NCI-H2029 (cell line): ENCODE data around the gene TF.

Source experiments
- DNase-seq: peaks from one replicate; lab custom pipeline; 2025; lab: John Stamatoyannopoulos, UW

The TF gene

DNA sequence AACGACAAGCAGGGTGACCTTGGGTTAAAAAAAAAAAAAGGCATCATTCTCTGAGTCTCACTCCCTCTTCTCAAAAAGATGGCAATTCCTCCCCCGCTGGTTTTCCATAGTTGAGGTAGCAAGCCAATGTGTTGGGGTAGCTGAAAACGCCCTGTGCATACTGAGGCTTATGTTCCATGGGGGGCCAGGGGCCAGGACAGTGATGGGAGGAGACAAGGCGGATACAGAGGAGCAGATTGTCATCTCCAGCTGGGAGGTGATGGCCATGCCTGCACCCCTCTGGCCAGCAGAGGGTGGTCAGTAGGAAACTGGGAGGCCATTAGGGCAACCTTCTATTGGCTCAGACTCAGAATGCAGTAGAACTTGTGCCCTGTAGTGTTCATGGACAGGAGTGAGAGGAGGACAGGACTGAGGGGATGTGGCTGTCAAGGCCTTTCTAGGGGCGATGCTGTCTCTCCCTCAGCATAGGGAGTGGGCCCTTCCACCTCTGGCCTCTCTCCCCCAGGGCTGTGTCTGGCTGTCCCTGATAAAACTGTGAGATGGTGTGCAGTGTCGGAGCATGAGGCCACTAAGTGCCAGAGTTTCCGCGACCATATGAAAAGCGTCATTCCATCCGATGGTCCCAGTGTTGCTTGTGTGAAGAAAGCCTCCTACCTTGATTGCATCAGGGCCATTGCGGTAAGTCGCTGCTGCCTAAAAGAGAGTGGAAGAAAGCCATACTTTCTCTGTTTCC, 1.9 kb downstream of the TF start:
- DNase-seq, result no peak

DNA sequence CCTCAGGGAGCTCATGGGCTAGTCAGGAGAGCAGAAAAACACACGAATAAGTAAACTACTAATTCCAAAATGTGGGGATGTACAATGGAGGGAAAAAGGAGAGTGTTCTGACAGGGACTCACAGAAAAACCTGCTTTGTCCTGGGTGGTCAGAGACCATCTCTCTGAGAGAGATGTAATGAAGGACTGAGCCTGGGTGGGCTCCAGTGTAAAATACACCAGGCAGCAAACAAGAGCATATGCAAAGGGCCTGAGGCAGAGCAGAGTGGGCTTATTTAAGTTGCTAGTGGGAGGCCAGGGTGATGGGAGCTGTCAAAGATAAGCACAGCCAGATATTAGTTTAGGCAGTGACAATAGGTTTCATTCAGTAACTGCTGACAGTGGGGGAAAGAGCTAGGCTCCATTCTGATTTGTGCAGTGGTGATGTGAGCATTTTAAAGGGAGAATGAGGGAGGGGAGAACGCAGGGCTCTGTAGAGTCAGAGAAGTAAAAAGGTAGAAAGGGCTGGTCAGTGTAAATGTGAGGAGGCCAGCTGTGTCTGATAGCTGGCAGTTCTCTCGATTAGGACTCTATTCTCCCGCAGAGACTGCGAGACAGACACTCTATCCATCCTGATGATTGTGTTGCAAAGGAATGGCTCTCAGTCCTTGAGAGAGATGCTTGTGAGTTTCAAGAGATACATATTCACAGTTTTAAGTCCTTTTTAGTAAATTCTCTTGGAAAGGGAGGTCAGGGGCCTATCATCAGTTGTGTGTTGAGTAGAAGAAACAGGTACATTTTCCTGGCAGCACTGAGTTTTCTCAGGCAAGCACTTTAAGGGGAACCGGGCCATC, 3.5 kb downstream of the TF start:
- no peak for DNase-seq

GRCh38 chr3:133750259-133750656, 4.1 kb downstream of the TF start:
- no peak for DNase-seq

- no peak for DNase-seq
These were observed 7.0 kb downstream of the TF start for GRCh38 chr3:133753107-133753778.

DNA sequence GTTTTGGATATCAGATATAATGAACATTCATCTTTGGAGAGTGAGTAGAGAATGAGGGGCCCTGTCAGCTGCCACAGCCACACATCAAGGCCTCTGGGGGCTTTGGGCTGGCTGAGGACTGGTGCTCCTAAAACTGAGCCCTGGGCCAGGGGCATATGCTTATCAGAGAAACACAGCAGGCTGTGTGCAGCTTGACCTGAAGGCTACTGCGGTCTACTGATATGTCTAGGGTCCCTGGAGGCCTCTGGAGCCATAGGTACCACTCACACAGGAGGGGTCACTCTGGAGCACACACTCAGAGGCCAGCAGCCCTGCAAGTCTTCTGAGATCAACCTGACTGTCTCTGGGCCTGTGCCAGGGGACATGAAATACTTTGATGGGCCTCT, 7.6 kb downstream of the TF start:
- no peak for DNase-seq

DNA sequence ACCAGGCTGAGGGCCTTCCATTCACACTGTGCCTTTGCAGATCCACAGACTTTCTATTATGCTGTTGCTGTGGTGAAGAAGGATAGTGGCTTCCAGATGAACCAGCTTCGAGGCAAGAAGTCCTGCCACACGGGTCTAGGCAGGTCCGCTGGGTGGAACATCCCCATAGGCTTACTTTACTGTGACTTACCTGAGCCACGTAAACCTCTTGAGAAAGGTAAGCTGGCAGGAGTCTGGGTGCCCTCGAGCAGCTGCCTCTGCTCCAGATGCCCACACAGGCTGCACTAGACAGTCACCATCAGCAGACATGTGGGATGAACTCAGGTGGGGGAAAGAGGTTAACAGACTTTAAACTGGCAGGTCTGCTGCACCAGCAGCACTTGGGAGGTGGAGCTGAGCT, 8.3 kb downstream of the TF start:
- DNase-seq, result no peak

- DNase-seq, result no peak
These were observed 9.0 kb downstream of the TF start for GRCh38 chr3:133754973-133755828.

DNA sequence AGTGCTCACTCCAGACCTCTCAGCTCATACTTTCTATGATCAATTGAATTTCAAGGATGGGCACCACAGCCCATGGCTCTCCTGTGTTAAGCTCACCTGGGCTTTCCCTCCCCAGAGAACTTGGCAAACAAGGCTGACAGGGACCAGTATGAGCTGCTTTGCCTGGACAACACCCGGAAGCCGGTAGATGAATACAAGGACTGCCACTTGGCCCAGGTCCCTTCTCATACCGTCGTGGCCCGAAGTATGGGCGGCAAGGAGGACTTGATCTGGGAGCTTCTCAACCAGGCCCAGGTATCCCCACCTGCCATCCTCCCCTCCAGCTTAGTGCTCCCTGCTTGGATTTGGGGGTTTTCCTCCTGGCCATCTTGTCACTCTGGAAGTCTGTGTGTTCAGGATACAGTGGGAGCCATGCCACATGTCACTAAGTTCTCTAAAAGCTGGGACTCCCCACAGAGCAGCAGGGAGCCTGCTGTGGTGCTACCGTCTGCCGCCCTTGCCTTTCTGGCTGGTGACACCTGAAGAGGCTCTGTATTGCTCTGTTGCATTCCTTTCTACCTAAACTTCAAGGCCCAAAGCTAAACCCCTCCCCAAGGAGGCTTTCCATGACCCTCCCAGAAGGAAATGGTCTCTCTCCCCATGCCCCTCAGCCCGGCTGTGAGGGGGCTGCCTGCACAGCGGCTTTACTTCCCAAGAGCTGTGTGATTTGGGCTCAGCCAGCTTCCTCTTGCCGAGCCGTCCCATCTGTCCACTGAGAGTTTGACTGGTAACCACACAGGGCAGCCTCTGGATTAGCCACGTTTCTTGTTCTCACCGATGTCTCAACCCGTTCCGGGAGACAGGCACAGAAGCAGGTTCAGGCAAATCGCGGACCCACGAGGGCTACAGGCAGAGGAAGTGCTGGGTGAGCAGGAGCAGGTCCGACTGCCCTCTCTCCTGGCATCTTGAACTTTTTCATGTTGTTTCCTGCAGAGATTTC, 10.8 kb downstream of the TF start:
- DNase-seq, result peak; percentile 9

GRCh38 chr3:133757701-133758567, 11.7 kb downstream of the TF start:
- DNase-seq, result no peak

DNA sequence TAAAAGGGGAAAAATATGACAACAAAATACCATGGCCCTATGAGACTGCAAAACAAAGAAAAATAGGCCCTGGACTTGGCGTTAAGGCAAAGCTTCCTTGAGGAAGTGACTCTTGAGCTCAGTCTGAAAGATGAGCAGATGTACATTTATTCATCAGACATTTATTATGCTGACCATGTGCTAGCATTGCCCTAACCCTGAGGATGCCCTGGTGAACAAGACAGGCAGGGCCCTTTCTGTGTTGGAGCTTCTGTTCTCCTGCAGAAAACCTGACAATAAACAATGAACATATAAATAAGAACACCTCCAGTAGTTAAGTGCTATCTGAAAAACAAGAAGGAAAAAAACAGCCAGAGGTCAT, 12.4 kb downstream of the TF start:
- DNase-seq, result no peak

GRCh38 chr3:133758964-133759739, 13.0 kb downstream of the TF start:
- no peak for DNase-seq

- DNase-seq, result no peak
These were observed 13.6 kb downstream of the TF start for GRCh38 chr3:133759740-133760305.

GRCh38 chr3:133760916-133761315, 14.7 kb downstream of the TF start:
- no peak for DNase-seq

- no peak for DNase-seq
These were observed 15.7 kb downstream of the TF start for GRCh38 chr3:133761605-133762484.

GRCh38 chr3:133762539-133762938, 16.3 kb downstream of the TF start:
- no peak for DNase-seq

DNA sequence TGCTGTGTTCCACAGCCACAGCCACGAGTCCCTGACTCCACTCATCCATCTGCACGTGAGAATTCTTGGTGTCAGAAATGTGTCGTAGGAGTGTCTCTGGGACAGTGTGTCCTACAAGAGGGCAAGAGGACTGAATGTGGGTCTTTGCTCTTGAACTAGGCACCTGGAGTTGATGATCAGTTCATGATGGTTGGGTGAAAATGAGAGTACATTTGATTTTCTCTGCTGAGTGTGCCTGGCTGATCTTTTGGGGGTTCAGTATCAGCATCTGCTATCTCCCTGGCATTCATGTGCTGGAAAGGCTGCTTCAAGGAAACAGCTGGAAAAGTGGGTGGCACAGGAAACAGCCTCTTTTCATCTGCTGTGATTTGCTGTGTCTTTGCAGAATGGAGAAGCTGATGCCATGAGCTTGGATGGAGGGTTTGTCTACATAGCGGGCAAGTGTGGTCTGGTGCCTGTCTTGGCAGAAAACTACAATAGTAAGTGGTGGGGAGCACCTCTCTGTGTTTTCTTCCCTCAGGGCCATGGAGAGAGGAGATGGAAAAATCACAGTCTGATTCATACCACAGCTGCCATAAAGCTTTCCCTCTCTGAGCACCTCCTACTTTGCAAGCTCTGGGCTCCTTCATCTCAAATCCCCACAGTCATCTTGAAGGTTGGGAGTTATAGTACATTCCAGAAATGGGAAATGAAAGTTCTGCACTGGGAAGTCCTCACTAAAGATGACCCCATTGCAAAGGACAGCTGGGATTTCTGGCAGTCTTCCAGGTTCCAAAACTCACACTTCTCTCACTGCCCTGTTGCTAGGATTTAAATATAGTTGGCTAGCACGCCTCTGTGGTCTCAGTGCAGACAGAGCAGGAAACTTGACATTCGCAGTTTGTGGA, 17.8 kb downstream of the TF start:
- DNase-seq, result no peak

- DNase-seq, result no peak
These were observed 19.1 kb downstream of the TF start for GRCh38 chr3:133765256-133765655.
